SK-N-DZ (cell line): Measurements from ENCODE around the gene FBXO9. TPM values are rescaled to one million over a fixed set of nuclear protein-coding genes. Genes with fewer than 3 reads are reported as not detected.

ENCODE experiments used
- DNase-seq: peaks from one replicate; pipeline ENCODE4 v3.0.0-alpha.2; 2015; ENCODE audit warnings: low spot score
- polyA plus RNA-seq, 2 experiments: library from polyadenylated mRNA; depleted of rRNA; stranded (reverse); fragments of >200 nt; gene quantifications; 2 replicates each; pipeline ENCODE4 v1.2.3, GENCODE V29; 2014

Gene FBXO9
- polyA plus RNA-seq (2014; cell fraction: cytosol; rRNA removed), result 20.4 and 25.7 TPM in 2 replicates
- polyA plus RNA-seq (2014; cell fraction: nucleus; rRNA removed), result 66.0 and 74.5 TPM in 2 replicates

GRCh38 chr6:53065266-53066076, at the start of gene FBXO9:
TSS of gene FBXO9 (plus strand) at chr6:53065404. CDS start at chr6:53065790, 386 bp downstream.
- peak; percentile 75 for DNase-seq

DNA sequence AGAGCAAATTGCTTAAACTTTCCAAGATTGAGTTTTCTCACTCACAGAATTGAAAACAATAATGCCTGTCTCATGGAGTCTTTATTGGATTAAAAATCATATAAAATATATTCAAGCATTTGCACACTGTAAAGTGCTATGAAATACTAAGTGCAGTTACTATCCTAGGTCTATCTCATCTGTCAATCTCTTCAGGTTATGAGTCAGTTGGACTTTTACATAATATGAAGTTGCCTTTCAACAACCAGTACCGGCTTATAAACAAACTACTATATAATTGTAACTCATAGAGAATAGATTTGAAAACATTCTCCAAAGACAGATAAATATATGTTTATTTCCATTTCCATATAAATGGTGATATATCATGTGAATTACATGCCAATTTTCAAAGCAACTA, 49.7 kb upstream of the FBXO9 start:
- DNase-seq, result no peak

- no peak for DNase-seq
Measured at GRCh38 chr6:53018446-53018845, 46.8 kb upstream of the FBXO9 start.

DNA sequence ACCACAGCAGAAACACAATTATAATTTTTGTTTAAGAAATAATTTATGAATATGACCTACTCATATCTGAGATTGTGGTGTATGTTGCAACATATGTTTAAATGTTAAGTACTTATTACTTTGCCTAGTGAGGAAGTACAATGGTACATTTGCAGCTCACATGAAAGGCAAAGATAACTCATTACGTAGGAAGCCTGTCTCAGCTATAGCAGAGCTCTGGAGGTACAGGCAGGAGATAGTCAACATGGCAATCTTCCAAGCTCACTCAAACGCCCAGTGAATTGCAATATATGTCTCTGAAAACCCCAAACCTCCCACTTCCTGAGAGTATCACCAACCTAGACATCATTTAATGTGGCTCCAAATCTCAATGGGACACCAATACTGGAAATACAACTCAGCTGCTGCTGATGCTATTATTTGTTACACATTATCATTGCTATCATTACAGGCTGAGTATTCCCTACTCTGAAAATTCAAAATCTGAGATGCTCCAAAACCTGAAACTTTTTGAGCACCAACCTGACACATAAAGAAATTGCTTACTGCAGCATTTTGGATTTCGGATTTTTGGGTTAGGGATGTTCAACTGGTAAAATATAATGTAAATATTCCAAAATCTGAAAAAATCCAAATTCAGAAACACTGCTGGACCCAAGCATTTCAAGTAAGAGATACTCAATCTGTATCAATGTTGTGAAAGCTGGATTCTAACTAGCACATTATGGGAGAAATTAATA, 45.0 kb upstream of the FBXO9 start:
- no peak for DNase-seq

DNA sequence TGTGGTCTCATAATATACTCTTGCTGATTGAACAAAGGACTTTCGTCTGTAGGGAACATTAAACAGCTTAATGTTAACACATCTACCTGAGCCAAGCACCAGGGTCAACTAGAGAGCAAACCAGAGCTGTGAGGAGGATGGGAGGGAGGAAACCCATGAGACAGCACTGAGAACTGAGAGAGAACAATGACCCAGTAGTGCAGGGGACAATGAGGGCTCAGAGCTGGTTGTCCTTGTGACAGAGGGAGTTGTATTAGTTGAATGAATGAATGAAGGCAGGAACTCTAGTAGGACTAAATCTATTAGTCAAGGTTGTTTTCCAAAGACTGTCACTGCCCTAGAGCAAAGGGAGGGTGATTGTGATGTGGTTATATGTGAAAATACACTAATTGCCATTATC, 41.9 kb upstream of the FBXO9 start:
- no peak for DNase-seq

GRCh38 chr6:53026526-53026925, 38.7 kb upstream of the FBXO9 start:
- DNase-seq, result no peak

- DNase-seq, result no peak
Measured at GRCh38 chr6:53027131-53027718, 38.0 kb upstream of the FBXO9 start.

DNA sequence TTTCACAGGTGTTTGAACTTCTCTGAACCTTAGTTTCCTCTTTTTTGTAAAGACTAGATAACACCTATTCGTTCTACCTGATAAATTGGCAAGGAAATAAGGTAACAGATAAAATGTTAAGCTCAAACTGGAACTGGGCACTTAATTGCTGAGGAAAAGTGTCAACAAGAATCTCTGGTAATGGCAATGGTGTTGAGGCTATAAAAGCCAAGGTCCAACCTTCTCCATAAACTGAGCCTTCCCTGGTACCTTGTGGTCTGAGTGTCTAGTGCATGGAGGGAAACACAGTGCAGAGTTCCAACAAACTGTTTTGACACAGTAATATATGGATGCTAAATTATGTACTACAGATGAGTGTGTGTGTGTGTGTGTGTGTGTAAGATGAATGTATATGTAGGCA, 36.7 kb upstream of the FBXO9 start:
- DNase-seq, result no peak

GRCh38 chr6:53029257-53029656, 35.9 kb upstream of the FBXO9 start:
- no peak for DNase-seq

DNA sequence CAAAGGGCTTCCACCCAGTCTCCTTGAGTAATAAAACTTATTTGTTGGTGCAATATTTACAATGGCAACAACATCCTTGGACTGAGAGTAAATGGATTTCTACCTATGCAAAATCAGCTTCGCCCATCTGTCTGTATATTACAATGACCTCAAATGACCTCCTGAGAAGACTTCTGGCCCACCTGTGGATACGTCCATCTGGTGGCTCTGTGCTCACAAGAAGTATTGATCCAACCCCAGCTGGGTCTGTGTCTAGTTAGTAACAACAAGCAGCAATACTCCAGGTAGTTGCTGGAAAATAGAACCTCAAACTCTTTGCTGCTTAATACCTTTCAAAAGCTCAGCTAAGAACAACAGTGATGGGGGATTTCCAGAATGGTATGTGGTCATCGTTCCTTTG, 35.4 kb upstream of the FBXO9 start:
- no peak for DNase-seq

- no peak for DNase-seq
Measured at GRCh38 chr6:53031281-53031680, 33.9 kb upstream of the FBXO9 start.

- no peak for DNase-seq
Measured at GRCh38 chr6:53032849-53033248, 32.4 kb upstream of the FBXO9 start.

- DNase-seq, result no peak
Measured at GRCh38 chr6:53033764-53034163, 31.4 kb upstream of the FBXO9 start.

DNA sequence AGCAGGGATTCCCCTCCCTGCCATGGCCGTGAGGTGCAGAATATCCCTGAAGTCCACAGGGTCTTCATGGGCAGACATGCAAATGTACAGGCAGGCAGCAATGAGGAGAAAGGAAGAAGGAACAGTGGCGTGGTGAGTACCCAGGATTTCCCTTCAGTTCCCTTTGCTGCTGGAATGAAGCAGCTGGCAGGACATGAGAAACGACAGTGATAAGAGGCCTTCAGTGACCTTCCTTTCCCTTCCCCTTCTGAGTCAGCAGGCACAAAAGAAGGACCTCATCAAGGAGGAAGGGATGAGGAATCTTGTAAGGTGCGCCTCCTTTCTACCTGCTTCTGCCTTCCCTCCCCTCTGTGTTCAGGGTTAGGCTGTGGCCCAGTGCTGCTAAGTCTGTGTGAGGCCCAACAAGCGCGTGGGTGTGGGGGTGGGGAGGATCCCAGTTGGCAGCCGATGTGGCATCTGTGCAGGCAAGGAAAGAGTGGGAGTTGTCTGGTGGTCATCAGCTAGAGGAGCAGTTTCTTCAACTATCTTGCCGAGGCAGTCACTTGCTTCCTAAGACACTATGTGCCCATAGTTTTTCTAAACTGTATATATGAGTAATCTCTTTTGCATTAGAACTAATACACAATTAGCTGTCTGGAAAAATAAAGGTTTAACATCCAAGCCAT, 29.5 kb upstream of the FBXO9 start:
- DNase-seq, result no peak

DNA sequence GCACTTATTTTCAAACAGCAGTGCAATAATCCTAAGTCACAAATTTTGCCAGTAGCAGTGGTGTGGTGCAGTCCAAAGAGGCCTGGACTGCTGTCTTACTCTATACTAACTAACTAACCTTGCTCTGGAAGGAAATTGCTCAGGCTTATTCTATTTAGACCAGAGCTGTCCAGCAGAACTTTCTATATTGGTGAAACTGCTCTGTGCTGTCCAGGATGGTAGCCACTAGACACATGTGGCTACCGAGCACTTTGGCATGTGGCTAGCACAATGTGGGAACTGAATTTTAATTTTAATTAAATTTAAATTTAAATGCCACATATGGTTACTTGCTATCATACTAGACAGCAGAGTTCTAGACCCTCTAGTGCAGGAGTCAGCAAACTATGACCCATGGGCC, 27.1 kb upstream of the FBXO9 start:
- DNase-seq, result no peak

DNA sequence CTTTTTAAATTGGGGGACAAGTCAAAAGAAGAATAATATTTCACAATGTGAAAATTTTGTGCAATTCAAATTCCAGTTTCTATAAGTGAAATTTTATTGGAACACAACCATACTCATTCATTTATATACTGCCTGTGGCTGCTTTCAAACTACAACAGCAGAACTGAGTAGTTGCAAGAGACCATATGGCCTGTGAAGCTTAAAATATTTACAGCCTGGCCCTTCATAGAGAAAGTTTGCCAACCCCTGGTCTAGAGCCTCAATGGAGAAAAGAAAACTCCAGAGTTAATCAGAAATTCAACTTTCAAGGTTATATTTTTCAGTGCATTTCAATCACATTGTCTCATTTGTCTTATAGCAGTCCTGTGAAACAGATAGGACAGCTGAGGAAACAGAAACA, 26.6 kb upstream of the FBXO9 start:
- no peak for DNase-seq

- DNase-seq, result no peak
Measured at GRCh38 chr6:53041356-53041755, 23.8 kb upstream of the FBXO9 start.

DNA sequence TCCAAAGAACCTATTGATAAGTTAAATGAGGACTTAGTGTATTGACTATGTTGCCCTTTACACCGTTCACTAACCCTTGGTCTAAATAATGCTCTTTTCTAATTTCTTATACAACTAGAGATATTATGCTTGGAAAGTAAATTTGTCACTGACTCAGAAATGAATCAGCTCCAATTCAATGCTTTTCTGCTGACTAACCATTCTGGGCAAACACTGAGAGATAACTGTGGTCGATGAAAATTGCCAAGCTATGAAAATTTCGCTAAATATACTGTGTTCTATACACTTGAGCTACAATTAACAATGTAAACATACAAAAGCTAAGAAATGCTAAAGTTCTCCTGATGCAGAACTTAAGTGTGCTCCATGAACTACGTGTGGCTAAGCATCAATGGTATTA, 23.1 kb upstream of the FBXO9 start:
- no peak for DNase-seq

DNA sequence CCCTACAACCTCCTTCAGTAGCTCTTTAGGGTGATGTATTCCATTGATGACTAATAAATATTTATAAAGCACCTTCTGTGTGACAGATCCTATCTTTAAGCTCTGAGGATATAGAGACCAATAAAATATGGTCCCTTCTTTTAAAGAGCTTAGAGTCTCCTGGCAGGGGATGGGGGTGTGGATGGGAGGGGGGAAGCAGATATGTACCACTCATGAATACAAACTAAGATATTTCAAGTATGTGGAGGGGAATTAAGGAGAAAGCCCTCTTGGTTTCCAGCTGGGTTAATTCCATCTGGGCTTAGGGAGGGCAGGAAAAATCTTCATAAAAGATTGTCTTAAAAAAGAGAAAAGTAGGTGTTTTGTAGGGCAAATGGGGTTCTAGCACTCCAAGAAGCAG, 21.6 kb upstream of the FBXO9 start:
- DNase-seq, result no peak

GRCh38 chr6:53044071-53044470, 21.1 kb upstream of the FBXO9 start:
- DNase-seq, result no peak

- DNase-seq, result no peak
Measured at GRCh38 chr6:53044572-53044971, 20.6 kb upstream of the FBXO9 start.
